ENCODE results near the gene CKAP2L.

- TF ChIP-seq POLR2A (IDR thresholded peaks at IDR 0.05), result no peak
- no peak for TF ChIP-seq CTCF (IDR thresholded peaks at IDR 0.05)
These were observed 29.8 kb upstream of the CKAP2L start for GRCh38 chr2:112794131-112794733.
